IgD-negative memory B cell (primary cell): ENCODE results near the gene EIF5A2. TPM values are rescaled to one million over a fixed set of nuclear protein-coding genes. Genes with fewer than 3 reads are reported as not detected.
"Not testable (repeated sequence)": the region's sequence is repeated elsewhere in the genome, so short reads cannot be mapped to it uniquely, and the experiment has no call there.

Experiments used
- H3K27ac Mint-ChIP-seq, 3 donors: one replicate each; pipeline ENCODE4 v1.8.0; 2020 to 2022; ENCODE audit warnings: mild to moderate bottlenecking in 3 of 3, mixed read lengths in 3 of 3, moderate library complexity in 1 of 3
- H3K27me3 Mint-ChIP-seq: one replicate; pipeline ENCODE4 v1.8.0; 2021; ENCODE audit warnings: mixed read lengths
- H3K36me3 Mint-ChIP-seq: one replicate; pipeline ENCODE4 v1.8.0; 2020; ENCODE audit warnings: mild to moderate bottlenecking, mixed read lengths
- H3K4me1 Mint-ChIP-seq, 3 donors: one replicate each; pipeline ENCODE4 v1.8.0; 2020 to 2022; ENCODE audit warnings: mixed read lengths in 3 of 3, mild to moderate bottlenecking in 1 of 3
- H3K4me3 Mint-ChIP-seq, 4 donors: one replicate each; pipeline ENCODE4 v1.8.0; 2020 to 2022; ENCODE audit warnings: mild to moderate bottlenecking in 4 of 4, mixed read lengths in 4 of 4, moderate library complexity in 3 of 4
- H3K9me3 Mint-ChIP-seq, 3 donors: one replicate each; pipeline ENCODE4 v1.8.0; 2020 to 2021; ENCODE audit warnings: mixed read lengths in 3 of 3, mild to moderate bottlenecking in 1 of 3
- polyA plus RNA-seq: library from polyadenylated mRNA; unstranded; fragments of 300-500 nt; fragmentation: Illumina TruSeq; gene quantifications from one replicate; pipeline ENCODE4 v1.2.3, GENCODE V29; 2021

Gene EIF5A2
- polyA plus RNA-seq, result 5.9 TPM

DNA sequence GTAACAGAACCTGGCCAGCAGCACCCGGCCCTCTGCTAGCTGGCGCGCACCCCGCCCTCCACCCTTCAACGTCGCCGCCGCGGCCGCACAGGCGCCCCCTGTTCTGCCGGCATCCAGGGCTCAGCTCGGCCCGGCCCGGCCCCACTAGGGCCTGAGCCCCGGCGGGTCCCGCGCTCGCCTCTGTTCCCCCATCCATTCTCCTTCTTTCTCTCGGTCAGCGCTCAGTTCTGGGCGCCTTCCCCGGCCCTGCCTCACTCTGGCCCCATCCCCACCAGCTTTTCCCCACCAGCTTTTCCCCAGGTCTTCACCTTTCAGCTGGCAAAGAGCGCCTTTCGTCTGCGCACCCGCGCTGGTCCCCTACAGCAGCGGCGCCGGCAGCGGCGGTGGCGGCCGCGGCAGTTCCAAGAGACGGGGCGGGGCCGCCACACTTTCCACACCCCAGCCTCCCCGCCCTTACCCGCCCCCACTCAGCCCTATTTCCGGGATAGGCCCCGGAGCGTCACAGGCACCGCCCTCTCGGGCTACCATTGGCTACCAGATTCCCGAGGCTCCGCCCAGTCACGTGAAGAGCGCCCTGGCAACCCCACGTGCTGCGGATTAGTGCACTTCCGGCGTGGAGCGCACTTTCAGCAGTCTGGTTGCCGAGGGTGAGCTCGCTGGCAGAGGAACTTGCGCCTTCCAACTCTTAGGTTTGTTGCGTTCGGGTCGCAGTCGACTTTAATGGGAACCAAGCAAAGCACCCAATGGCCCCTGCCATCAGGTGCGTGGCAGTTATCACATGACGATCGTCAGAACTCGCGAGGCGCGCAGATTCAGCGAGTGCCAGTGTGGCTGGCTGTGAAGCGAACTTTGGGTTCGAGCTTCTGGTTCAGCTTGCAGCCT is at the start of gene EIF5A2:
TSS of gene EIF5A2 (minus strand) at position 403 of the 882 bp plus-strand sequence. CDS start 831 bp downstream, outside the sequence.
- peak within 1 kb of the TSS; percentile 87 to 92 (median 90) for H3K27ac Mint-ChIP-seq
- H3K4me1 Mint-ChIP-seq, result peaks cover 6 to 14% (median 9%) of the 10 kb centered on the region in 3 donors
- peaks cover 5 to 8% (median 7%) of the 10 kb centered on the region in 3 donors for H3K9me3 Mint-ChIP-seq
- no peaks in the 10 kb centered on the region for H3K36me3 Mint-ChIP-seq
- peak within 1 kb of the TSS; percentile 91 to 97 (median 95) for H3K4me3 Mint-ChIP-seq
- no peaks in the 10 kb centered on the region for H3K27me3 Mint-ChIP-seq

GRCh38 chr3:170956647-170957046 is 48.2 kb upstream of the EIF5A2 start:
- Mint-ChIP-seq H3K27ac (no peak overlapping the region), H3K4me1 (no peaks in the 10 kb centered on the region), H3K4me3 (no peak overlapping the region), H3K36me3 (no peaks in the 10 kb centered on the region), H3K9me3 (no peaks in the 10 kb centered on the region), H3K27me3 (no peaks in the 10 kb centered on the region)

- Mint-ChIP-seq H3K4me3 (no peak overlapping the region), H3K27ac (no peak overlapping the region), H3K27me3 (no peaks in the 10 kb centered on the region), H3K36me3 (no peaks in the 10 kb centered on the region), H3K9me3 (no peaks in the 10 kb centered on the region), H3K4me1 (no peaks in the 10 kb centered on the region)
These were observed 45.3 kb upstream of the EIF5A2 start for GRCh38 chr3:170953736-170954135.

GRCh38 chr3:170953229-170953628 is 44.8 kb upstream of the EIF5A2 start:
- Mint-ChIP-seq H3K36me3 (peaks cover 2% of the 10 kb centered on the region), H3K9me3 (no peaks in the 10 kb centered on the region), H3K4me3 (no peak overlapping the region), H3K27me3 (no peaks in the 10 kb centered on the region), H3K27ac (no peak overlapping the region), H3K4me1 (no peaks in the 10 kb centered on the region)

- no peaks in the 10 kb centered on the region for H3K9me3 Mint-ChIP-seq
- no peaks in the 10 kb centered on the region for H3K4me1 Mint-ChIP-seq
- H3K27me3 Mint-ChIP-seq, result no peaks in the 10 kb centered on the region
- H3K27ac Mint-ChIP-seq, result no peak overlapping the region
- H3K36me3 Mint-ChIP-seq, result peaks cover 2% of the 10 kb centered on the region
- no peak overlapping the region for H3K4me3 Mint-ChIP-seq
These were observed 40.8 kb upstream of the EIF5A2 start for GRCh38 chr3:170949211-170949610.

DNA sequence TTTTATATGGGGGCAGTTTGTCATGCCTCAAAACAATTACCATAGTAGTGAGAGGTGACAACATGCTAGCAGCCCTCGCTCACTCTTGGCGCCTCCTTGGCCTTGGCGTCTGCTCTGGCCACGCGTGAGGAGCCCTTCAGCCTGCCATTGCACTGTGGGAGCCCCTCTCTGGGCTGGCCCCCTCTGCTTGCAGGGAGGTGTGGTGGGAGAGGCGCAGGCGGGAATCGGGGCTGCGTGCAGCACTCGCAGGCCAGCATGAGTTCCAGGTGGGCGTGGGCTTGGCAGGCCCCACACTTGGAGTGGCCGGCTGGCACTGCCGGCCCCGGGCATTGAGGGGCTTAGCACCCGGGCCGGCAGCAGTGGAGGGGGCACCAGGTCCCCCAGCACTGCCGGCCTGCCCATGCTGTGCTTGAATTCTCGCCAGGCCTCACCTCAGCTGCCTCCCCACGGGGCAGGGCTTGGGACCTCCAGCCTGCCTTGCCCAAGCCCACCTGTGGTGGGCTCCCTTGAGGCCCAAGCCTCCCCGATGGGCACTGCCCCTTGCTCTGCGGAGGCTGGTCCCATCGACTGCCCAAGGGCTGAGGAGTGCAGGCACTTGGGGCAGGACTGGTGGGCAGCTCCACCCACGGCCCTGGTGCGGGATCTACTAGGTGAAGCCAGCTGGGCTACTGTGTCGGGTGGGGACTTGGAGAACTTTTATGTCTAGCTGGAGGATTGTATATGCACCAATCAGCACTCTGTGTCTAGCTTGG is 38.8 kb upstream of the EIF5A2 start:
- Mint-ChIP-seq H3K27me3 (peaks cover 2% of the 10 kb centered on the region), H3K4me3 (no peak overlapping the region), H3K36me3 (peaks cover 2% of the 10 kb centered on the region)

DNA sequence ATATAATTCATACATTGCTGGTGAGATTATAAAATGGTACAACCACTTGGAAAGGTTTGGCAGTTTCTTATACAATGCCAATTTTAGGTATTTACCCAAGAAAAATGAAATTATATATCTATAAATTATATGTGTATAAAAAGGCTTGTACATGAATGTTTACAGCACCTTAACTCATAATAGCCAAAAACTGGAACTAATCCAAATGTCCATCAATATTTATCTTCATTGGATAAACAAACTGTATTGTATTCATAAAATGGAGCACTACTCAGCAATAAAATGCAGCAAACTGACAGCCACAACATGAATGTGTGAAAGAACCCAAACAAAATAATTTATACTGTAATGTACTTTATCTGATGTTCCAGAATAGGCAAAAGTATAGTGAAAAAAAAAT is 33.6 kb upstream of the EIF5A2 start:
- Mint-ChIP-seq H3K27me3 (peaks cover 2% of the 10 kb centered on the region), H3K9me3 (peaks cover 0 to 12% (median 5%) of the 10 kb centered on the region in 3 donors), H3K4me3 (no peak overlapping the region), H3K4me1 (no peaks in the 10 kb centered on the region), H3K27ac (no peak overlapping the region), H3K36me3 (no peaks in the 10 kb centered on the region)

More for the DNA sequence above, 38.8 kb upstream of the EIF5A2 start:
- H3K27ac Mint-ChIP-seq, result no peak overlapping the region
- H3K4me1 Mint-ChIP-seq, result no peaks in the 10 kb centered on the region
- no peaks in the 10 kb centered on the region for H3K9me3 Mint-ChIP-seq

- H3K27me3 Mint-ChIP-seq, result peaks cover 2% of the 10 kb centered on the region
- no peaks in the 10 kb centered on the region for H3K4me1 Mint-ChIP-seq
- H3K4me3 Mint-ChIP-seq, result no peak overlapping the region
- H3K9me3 Mint-ChIP-seq, result peaks cover 0 to 12% (median 5%) of the 10 kb centered on the region in 3 donors
- no peaks in the 10 kb centered on the region for H3K36me3 Mint-ChIP-seq
- H3K27ac Mint-ChIP-seq, result no peak overlapping the region
These were observed 33.1 kb upstream of the EIF5A2 start for GRCh38 chr3:170941551-170941950.

- H3K27ac Mint-ChIP-seq, result not testable (repeated sequence)
These were observed 24.6 kb upstream of the EIF5A2 start for GRCh38 chr3:170933039-170933438.

DNA sequence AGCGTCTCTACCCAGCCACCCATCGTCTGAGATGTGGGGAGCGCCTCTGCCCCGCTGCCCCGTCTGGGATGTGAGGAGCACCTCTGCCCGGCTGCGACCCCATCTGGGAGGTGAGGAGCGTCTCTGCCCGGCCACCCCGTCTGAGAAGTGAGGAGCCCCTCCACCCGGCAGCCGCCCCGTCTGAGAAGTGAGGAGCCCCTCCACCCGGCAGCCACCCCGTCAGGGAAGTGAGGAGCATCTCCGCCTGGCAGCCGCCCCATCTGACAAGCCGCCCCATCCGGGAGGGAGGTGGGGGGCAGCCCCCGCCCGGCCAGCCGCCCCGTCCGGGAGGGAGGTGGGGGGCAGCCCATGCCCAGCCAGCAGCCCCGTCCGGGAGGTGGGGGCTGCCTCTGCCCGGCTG is 15.1 kb upstream of the EIF5A2 start:
- H3K36me3 Mint-ChIP-seq, H3K4me3 Mint-ChIP-seq, H3K27me3 Mint-ChIP-seq, H3K4me1 Mint-ChIP-seq, H3K27ac Mint-ChIP-seq: not testable (repeated sequence)
- H3K9me3 Mint-ChIP-seq, result peaks cover 6 to 23% (median 8%) of the 10 kb centered on the region in 3 donors

More at GRCh38 chr3:170933039-170933438, 24.6 kb upstream of the EIF5A2 start:
- not testable (repeated sequence) for H3K4me3 Mint-ChIP-seq, H3K9me3 Mint-ChIP-seq, H3K36me3 Mint-ChIP-seq, H3K4me1 Mint-ChIP-seq
- peaks cover 15% of the 10 kb centered on the region for H3K27me3 Mint-ChIP-seq

DNA sequence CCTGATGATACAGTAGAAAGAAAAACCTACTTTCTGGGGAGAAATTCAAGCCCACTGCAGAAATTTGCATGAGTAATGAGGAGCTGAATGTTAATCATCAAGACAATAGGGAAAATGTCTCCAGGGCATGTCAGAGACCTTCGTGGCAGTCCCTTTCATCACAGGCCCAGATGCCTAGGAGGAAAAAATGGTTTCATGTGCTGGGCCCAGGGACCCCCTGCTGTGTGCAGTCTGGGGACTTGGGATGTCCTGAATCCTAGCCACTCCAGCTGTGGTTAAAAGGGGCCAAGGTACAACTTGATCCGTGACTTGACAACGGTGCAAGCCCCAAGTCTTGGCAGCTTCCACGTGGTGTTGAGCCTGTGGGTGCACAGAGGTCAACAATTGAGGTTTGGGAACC is 10.3 kb upstream of the EIF5A2 start:
- Mint-ChIP-seq H3K9me3 (peaks cover 12 to 28% (median 23%) of the 10 kb centered on the region in 3 donors), H3K27me3 (peaks cover 3% of the 10 kb centered on the region), H3K36me3 (no peaks in the 10 kb centered on the region), H3K27ac (no peak overlapping the region), H3K4me3 (no peak overlapping the region), H3K4me1 (no peaks in the 10 kb centered on the region)

GRCh38 chr3:170914690-170915089 is 6.3 kb upstream of the EIF5A2 start:
- H3K27ac Mint-ChIP-seq, result no peak overlapping the region
- H3K9me3 Mint-ChIP-seq, result peaks cover 7 to 23% (median 12%) of the 10 kb centered on the region in 3 donors
- no peak overlapping the region for H3K4me3 Mint-ChIP-seq
- H3K27me3 Mint-ChIP-seq, result peaks cover 3% of the 10 kb centered on the region
- no peaks in the 10 kb centered on the region for H3K4me1 Mint-ChIP-seq
- H3K36me3 Mint-ChIP-seq, result no peaks in the 10 kb centered on the region

GRCh38 chr3:170914212-170914611 is 5.8 kb upstream of the EIF5A2 start:
- H3K36me3 Mint-ChIP-seq, result no peaks in the 10 kb centered on the region
- peaks cover 0 to 3% (median 0%) of the 10 kb centered on the region in 3 donors for H3K4me1 Mint-ChIP-seq
- H3K4me3 Mint-ChIP-seq, result no peak overlapping the region
- H3K27ac Mint-ChIP-seq, result peak overlapping the region in 1 of 3 donors; percentile 48
- H3K27me3 Mint-ChIP-seq, result peaks cover 3% of the 10 kb centered on the region
- H3K9me3 Mint-ChIP-seq, result peaks cover 12 to 23% (median 16%) of the 10 kb centered on the region in 3 donors

DNA sequence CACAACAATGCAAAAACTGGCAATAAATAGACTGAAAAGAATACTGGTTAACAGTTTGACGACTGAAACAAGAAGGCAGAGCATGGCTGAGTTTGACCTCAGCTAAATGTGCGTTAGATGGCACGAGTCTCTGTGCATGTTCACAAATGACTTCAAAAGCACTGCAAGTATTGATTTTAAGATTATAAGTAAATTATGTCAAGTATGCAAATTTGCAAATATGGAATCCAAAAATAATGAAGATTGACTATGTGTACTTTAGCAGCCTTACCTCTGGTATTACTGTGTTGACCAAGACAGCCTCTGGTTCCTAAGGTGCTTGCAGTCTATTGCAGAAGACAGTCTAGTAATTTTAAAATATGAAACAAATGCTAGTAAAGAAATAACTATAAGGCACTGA is 2.6 kb upstream of the EIF5A2 start:
- Mint-ChIP-seq H3K27me3 (peaks cover 3% of the 10 kb centered on the region), H3K4me1 (peaks cover 6 to 14% (median 9%) of the 10 kb centered on the region in 3 donors)

DNA sequence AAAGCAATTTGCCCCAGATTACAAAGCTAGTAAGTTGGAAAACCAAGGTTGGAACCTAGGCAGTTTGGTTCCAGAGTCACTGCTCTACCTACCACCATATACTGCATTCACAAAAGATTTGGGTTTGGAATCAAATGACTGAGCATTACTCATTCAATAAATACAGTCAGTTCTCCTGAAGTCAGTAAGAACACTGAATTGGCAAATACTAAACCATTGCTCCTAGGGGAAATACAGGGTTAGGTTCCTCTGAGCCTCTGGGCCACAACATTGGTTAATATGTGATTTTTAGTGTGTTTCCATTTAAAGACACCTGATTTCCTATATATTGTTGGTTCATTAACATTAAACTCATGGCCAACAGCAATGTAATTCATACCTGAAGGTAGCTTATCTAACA is 2.1 kb upstream of the EIF5A2 start:
- Mint-ChIP-seq H3K4me3 (peak overlapping the region in 1 of 4 donors; percentile 34), H3K36me3 (no peaks in the 10 kb centered on the region), H3K9me3 (peaks cover 7 to 10% (median 8%) of the 10 kb centered on the region in 3 donors), H3K4me1 (peaks cover 6 to 14% (median 9%) of the 10 kb centered on the region in 3 donors), H3K27ac (peak overlapping the region in 2 of 3 donors; percentile 18 to 58), H3K27me3 (peaks cover 3% of the 10 kb centered on the region)

More for the DNA sequence above, 2.6 kb upstream of the EIF5A2 start:
- Mint-ChIP-seq H3K36me3 (no peaks in the 10 kb centered on the region), H3K9me3 (peaks cover 7 to 10% (median 8%) of the 10 kb centered on the region in 3 donors), H3K27ac (no peak overlapping the region), H3K4me3 (peak overlapping the region in 1 of 4 donors; percentile 34)
